Activated CD4-positive, alpha-beta T cell treated with anti-CD3 and anti-CD28 coated beads, Interleukin-2, amount 50 U/mL, for 4 hours (primary cell): Measurements from ENCODE around the gene KIAA0753.

Experiments used
- DNase-seq, 2 experiments: peaks; one replicate each; pipeline ENCODE4 v3.0.0-alpha.2; 2020

KIAA0753 gene

GRCh38 chr17:6544011-6544370, 96.5 kb downstream of the KIAA0753 start:
- DNase-seq, result no peak

GRCh38 chr17:6543079-6544010, 97.2 kb downstream of the KIAA0753 start:
- no peak for DNase-seq

- no peak for DNase-seq
Observed at GRCh38 chr17:6542577-6542976, 97.9 kb downstream of the KIAA0753 start.

DNA sequence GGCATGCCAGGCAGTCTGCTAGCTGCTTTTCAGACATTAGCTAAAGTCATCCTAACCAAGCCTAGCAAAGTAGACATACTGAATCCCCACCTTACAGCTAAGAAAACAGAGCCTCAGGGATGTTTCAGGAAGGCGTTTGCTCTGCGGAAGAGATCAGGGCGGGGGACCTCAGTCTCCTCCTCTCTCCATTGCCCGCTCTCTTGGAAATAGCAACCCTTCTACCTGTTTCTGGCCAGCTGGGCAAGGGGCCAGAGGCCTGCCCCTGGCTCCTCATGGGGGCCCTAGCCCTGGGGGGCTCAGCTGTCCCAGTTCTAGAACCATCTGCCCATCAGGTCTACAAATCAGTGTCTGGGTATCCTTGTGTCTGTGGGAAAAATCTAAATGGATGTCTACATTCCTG, 98.6 kb downstream of the KIAA0753 start:
- no peak for DNase-seq

GRCh38 chr17:6539871-6540270, 100.6 kb downstream of the KIAA0753 start:
- DNase-seq, result no peak

DNA sequence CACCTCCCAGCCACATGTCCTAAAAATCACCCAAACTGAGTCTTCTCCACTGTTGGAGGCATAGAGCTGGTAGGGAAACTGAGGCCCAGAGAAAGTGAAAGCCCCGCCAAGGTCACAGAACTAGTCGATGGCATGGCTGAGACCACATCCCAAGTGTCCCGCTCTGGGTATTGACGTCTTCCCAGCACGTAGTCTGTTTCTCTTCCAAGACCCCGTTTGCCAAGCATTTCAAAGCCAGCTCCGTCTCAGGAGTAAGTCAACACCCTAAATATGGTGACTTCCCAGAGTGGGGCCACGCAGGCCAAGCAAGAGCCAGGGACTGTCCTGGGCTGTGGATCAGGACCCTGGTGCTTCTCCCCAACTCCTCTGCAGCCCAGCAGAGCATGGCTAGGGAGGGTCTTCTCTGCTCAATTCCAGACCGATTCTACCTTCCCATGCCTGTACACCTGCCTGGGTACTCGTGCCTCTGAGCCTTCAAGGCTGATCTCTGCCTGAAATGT, 103.9 kb downstream of the KIAA0753 start:
- no peak for DNase-seq

DNA sequence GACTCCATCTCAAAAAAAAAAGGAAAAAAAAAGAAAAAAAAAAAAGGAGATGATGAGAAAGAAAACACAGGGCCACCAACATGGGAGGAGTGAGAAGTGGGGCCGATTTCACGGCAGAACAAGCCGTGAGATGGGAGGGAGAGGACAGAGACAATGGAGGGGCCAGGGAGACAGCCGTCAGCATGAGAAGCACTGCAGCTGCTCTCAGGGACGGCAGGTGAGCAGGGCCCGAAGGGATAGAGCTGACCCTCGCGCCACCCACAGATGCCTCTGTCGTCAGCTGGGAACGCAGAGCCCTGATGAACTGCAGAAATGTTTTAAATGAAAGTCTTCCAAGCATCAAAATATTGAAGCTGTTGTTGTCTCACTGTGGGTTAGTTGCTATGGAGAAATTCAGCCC, 104.5 kb downstream of the KIAA0753 start:
- DNase-seq, result no peak

DNA sequence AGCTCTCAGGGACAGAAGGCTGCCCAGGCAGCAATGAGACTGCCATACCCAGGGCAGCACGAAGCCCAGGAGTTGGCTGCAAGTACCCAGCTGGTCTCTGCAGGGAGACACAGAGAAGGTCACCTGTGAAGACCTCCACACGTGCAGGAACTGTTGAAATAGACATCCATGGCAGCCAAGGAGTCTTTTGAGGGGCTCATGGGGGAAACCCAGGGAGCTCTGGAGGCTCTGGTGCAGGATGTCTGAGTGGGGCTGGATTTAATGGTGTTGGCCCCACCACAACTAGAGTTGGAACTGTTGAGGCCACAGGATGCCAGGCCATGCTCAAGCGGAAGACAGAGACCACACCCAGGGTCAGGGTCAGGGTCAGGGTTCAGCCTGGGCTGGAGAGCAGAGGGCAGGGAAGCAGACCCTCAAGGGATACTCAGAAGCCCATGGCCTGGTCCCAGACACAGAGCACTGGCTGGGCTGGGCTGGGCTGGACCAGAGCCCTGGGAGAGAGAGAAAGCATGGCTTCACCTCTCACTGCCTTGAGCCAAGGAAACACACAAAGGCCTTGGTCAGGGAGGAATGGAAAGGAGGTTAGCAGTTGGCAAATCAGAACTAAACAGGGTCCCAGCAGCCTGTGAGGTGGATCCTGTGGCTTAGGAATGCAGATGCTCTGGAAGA, 105.5 kb downstream of the KIAA0753 start:
- no peak for DNase-seq

- DNase-seq, result no peak
Observed at GRCh38 chr17:6532441-6532885, 108.0 kb downstream of the KIAA0753 start.

GRCh38 chr17:6531575-6531974, 108.9 kb downstream of the KIAA0753 start:
- no peak for DNase-seq

- DNase-seq, result no peak
Observed at GRCh38 chr17:6530324-6530920, 110.1 kb downstream of the KIAA0753 start.

DNA sequence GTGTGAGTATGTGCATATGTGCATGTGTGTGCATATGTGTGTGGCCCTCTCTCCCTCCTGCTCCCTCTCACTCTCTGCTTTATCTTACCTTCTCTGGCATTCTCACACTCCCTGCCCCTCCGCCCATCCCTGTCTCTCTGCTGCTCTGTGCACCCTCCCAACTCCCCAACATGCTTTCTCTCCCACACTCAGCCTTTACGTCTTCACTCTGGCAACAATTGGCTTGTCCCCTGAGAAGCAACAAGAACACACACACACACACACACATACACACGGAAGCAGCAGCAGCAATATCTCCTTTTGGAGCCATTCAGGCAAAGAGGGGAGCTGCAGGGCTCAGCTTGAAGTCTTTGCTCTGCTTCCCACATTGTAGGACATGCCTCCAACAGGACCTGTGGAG, 112.0 kb downstream of the KIAA0753 start:
- DNase-seq, result no peak
